Bronchial epithelial cell (primary cell): ENCODE results near the gene C1QA. TPM values are rescaled to one million over a fixed set of nuclear protein-coding genes. Genes with fewer than 3 reads are reported as not detected.
A peak's percentile ranks its signal among the peaks of the same experiment; 100 is the strongest.

Experiments
- DNase-seq: peaks from one replicate; pipeline ENCODE4 v3.0.0-alpha.2; 2010; ENCODE audit warnings: low read depth
- FAIRE-seq: peaks from 2 replicates; lab custom pipeline; 2011; peaks lifted over from hg19 to GRCh38; lab: Jason Lieb, UNC
- H3K27me3 ChIP-seq: 2 replicates; pipeline ENCODE4 v1.5.1; 2011; ENCODE audit warnings: low read length; ENCODE audit not compliant: control insufficient read depth, insufficient read depth
- H3K36me3 ChIP-seq: 2 replicates; pipeline ENCODE4 v1.5.1; 2011; ENCODE audit warnings: low read length; ENCODE audit not compliant: control insufficient read depth, insufficient read depth
- H3K4me3 ChIP-seq: 2 replicates; pipeline ENCODE4 v1.5.1; 2011; ENCODE audit warnings: mild to moderate bottlenecking, low read depth, low read length, control low read depth
- CTCF ChIP-seq: IDR thresholded peaks from 2 replicates; pipeline ENCODE4 v1.5.1; 2011; ENCODE audit warnings: mild to moderate bottlenecking, moderate library complexity, low read length, control low read depth, inconsistent platforms; ENCODE audit not compliant: insufficient read depth, severe bottlenecking
- total RNA-seq: library from RNA; depleted of rRNA; stranded (reverse); fragments of >200 nt; gene quantifications from 2 replicates; pipeline ENCODE4 v1.2.1, GENCODE V29; 2014

C1QA gene
- total RNA-seq, 1 donor from 2014 or later = not detected

- DNase-seq = no peak
These were observed 37.7 kb upstream of the C1QA start for GRCh38 chr1:22598736-22599135.

GRCh38 chr1:22600071-22600816 lies 36.2 kb upstream of the C1QA start:
- peaks cover 6% of the 10 kb centered on the region for H3K27me3 ChIP-seq
- no peak for TF ChIP-seq CTCF
- H3K36me3 ChIP-seq = no peaks in the 10 kb centered on the region
- no peak overlapping the region for H3K4me3 ChIP-seq
- FAIRE-seq (no peak), DNase-seq (no peak)

More at GRCh38 chr1:22598736-22599135, 37.7 kb upstream of the C1QA start:
- peak; percentile 47 for FAIRE-seq
- H3K27me3 ChIP-seq = peaks cover 8% of the 10 kb centered on the region
- no peak overlapping the region for H3K4me3 ChIP-seq
- no peaks in the 10 kb centered on the region for H3K36me3 ChIP-seq
- TF ChIP-seq CTCF = no peak

- TF ChIP-seq CTCF = no peak
- Histone ChIP-seq H3K36me3 (no peaks in the 10 kb centered on the region), H3K4me3 (no peak overlapping the region), H3K27me3 (peaks cover 4% of the 10 kb centered on the region)
- no peak for FAIRE-seq
- DNase-seq = no peak
These were observed 35.4 kb upstream of the C1QA start for GRCh38 chr1:22600817-22601605.

- TF ChIP-seq CTCF = no peak
- no peak for FAIRE-seq
- H3K36me3 ChIP-seq = no peaks in the 10 kb centered on the region
- H3K27me3 ChIP-seq = peaks cover 5% of the 10 kb centered on the region
- H3K4me3 ChIP-seq = no peak overlapping the region
- DNase-seq = no peak
These were observed 34.8 kb upstream of the C1QA start for GRCh38 chr1:22601610-22602009.

GRCh38 chr1:22602060-22602740 lies 34.2 kb upstream of the C1QA start:
- no peak overlapping the region for H3K4me3 ChIP-seq
- H3K36me3 ChIP-seq = no peaks in the 10 kb centered on the region
- FAIRE-seq (no peak), DNase-seq (no peak)
- peaks cover 5% of the 10 kb centered on the region for H3K27me3 ChIP-seq
- TF ChIP-seq CTCF = no peak
